HCT116 (cell line): Measurements from ENCODE around the gene GPRC5A. TPM values are rescaled to one million over a fixed set of nuclear protein-coding genes. Genes with fewer than 3 reads are reported as not detected.

Source experiments
- ATAC-seq: fragments of 200-7000 bp; cut with Tn5 transposase; 2 replicates; pipeline ENCODE4 v1.9.1; 2020; ENCODE audit warnings: mild to moderate bottlenecking, moderate library complexity
- BruUV-seq: library from RNA; stranded (reverse); fragments of 400-500 nt; replicated peaks from 2 replicates; lab custom pipeline; 2021; lab: Mats Ljungman, UMichigan
- CTCF ChIA-PET: fragments of 300-600 bp; sonication (Branson Sonifier 250); formaldehyde crosslinking; loops from one replicate; lab custom pipeline; 2021; ENCODE audit warnings: antibody characterized with exemption; lab: Charles Lee
- POLR2A ChIA-PET: fragments of 300-600, 350-600 bp; sonication (Branson Sonifier 250); formaldehyde crosslinking; loops from one replicate; lab custom pipeline; 2021; ENCODE audit warnings: antibody characterized with exemption; lab: Charles Lee
- RAD21 ChIA-PET, 2 experiments: fragments of 300-600 bp; sonication (Branson Sonifier 250); formaldehyde crosslinking; loops; one replicate each; lab custom pipeline; 2023; ENCODE audit warnings: low total read pairs in 2 of 2; ENCODE audit not compliant: uncharacterized antibody in 2 of 2, unreplicated experiment in 2 of 2, low non-redundant PET in 1 of 2; lab: Charles Lee
- DNase-seq: peaks from one replicate; pipeline ENCODE4 v3.0.0-alpha.2; 2010; ENCODE audit warnings: low read depth, low spot score
- H2AFZ ChIP-seq: fragments of 200-600 bp; shearing (Covaris generic), sonication (generic); 2 replicates; pipeline ENCODE4 v1.6.1; 2017; ENCODE audit warnings: low read depth, mixed run types, mixed read lengths, antibody characterized with exemption, low read length; ENCODE audit not compliant: poor library complexity, severe bottlenecking
- H3K27ac ChIP-seq: 2 replicates; pipeline ENCODE4 v1.5.1; 2012; ENCODE audit warnings: low read depth, low read length
- H3K27me3 ChIP-seq: fragments of 200-600 bp; sonication (generic); 2 replicates; pipeline ENCODE4 v1.6.1; 2016; ENCODE audit warnings: mixed run types, low read length, mixed read lengths; ENCODE audit not compliant: insufficient read depth
- H3K36me3 ChIP-seq, 2 experiments: fragments of 200-500 bp in 1 of 2; fragments of 200-600 bp in 1 of 2; sonication (Bioruptor generic) in 1 of 2; sonication (generic) in 1 of 2; 2 replicates each; pipeline versions ENCODE4 v1.5.1 to v1.6.1; 2014 to 2016; ENCODE audit warnings: low read length in 2 of 2, inconsistent platforms in 1 of 2, mixed read lengths in 1 of 2, mixed run types in 1 of 2; ENCODE audit not compliant: insufficient read depth in 2 of 2, control insufficient read depth in 1 of 2
- H3K4me1 ChIP-seq, 2 experiments: fragments of 200-600 bp in 1 of 2; sonication (generic) in 1 of 2; 2 replicates each; pipeline versions ENCODE4 v1.5.1 to v1.6.1; 2012 to 2017; ENCODE audit warnings: low read length in 2 of 2, inconsistent platforms in 1 of 2, mild to moderate bottlenecking in 1 of 2, mixed read lengths in 1 of 2, mixed run types in 1 of 2, moderate library complexity in 1 of 2; ENCODE audit not compliant: insufficient read depth in 2 of 2, control insufficient read depth in 1 of 2
- H3K4me2 ChIP-seq: fragments of 200-600 bp; sonication (generic); 2 replicates; pipeline ENCODE4 v1.6.1; 2017; ENCODE audit warnings: mixed run types, low read length, mixed read lengths
- H3K4me3 ChIP-seq, 2 experiments: fragments of 200-600 bp in 1 of 2; sonication (generic) in 1 of 2; replicated peaks in 1 of 2; 2 replicates each; pipeline ENCODE4 v1.5.1; 2011 to 2016; ENCODE audit warnings: low read length in 2 of 2, control low read depth in 1 of 2, low read depth in 1 of 2, mild to moderate bottlenecking in 1 of 2, mixed read lengths in 1 of 2, mixed run types in 1 of 2
- H3K79me2 ChIP-seq: fragments of 200-600 bp; sonication (generic); 2 replicates; pipeline ENCODE4 v1.6.1; 2017; ENCODE audit warnings: mild to moderate bottlenecking, mixed run types, low read length, moderate library complexity, mixed read lengths; ENCODE audit not compliant: insufficient read depth
- H3K9ac ChIP-seq: fragments of 200-600 bp; sonication (generic); 2 replicates; pipeline ENCODE4 v1.6.1; 2016; ENCODE audit warnings: low read length, mixed read lengths
- H3K9me2 ChIP-seq: fragments of 200-600 bp; sonication (generic), shearing (Covaris generic); 2 replicates; pipeline ENCODE4 v1.6.1; 2017; ENCODE audit warnings: mixed run types, mild to moderate bottlenecking, moderate library complexity; ENCODE audit not compliant: insufficient read depth
- H3K9me3 ChIP-seq, 2 experiments: fragments of 200-500 bp in 1 of 2; fragments of 200-600 bp in 1 of 2; sonication (Bioruptor generic) in 1 of 2; sonication (generic) in 1 of 2; 2 replicates each; pipeline ENCODE4 v1.6.1; 2014 to 2017; ENCODE audit warnings: low read length in 2 of 2, mixed read lengths in 2 of 2, inconsistent platforms in 1 of 2, low read depth in 1 of 2, mild to moderate bottlenecking in 1 of 2, mixed run types in 1 of 2, moderate library complexity in 1 of 2; ENCODE audit not compliant: control insufficient read depth in 1 of 2, insufficient read depth in 1 of 2
- H4K20me1 ChIP-seq: fragments of 200-600 bp; sonication (generic), shearing (Covaris generic); 2 replicates; pipeline ENCODE4 v1.6.1; 2017; ENCODE audit warnings: mixed run types, mild to moderate bottlenecking, moderate library complexity; ENCODE audit not compliant: insufficient read depth
- CEBPB ChIP-seq: IDR thresholded peaks from 2 replicates; pipeline ENCODE4 v1.6.1; 2012; ENCODE audit warnings: low read depth
- EGR1 ChIP-seq: IDR thresholded peaks from 2 replicates; pipeline ENCODE4 v1.6.1; 2012; ENCODE audit warnings: low read depth
- ELF1 ChIP-seq: IDR thresholded peaks from 2 replicates; pipeline ENCODE4 v1.6.1; 2012; ENCODE audit warnings: low read depth, borderline replicate concordance
- EZH2 ChIP-seq: fragments of 200-600 bp; sonication (generic); IDR thresholded peaks from 2 replicates; pipeline ENCODE4 v1.6.1; 2017; ENCODE audit warnings: antibody characterized with exemption, mixed run types
- EZH2phosphoT487 ChIP-seq: fragments of 200-600 bp; IDR thresholded peaks from 2 replicates; pipeline ENCODE4 v1.6.1; 2018; ENCODE audit warnings: antibody characterized with exemption, borderline replicate concordance
- FOSL1 ChIP-seq: IDR thresholded peaks from 2 replicates; pipeline ENCODE4 v1.6.1; 2012; ENCODE audit warnings: low read depth
- POLR2A ChIP-seq: IDR thresholded peaks from 2 replicates; pipeline ENCODE4 v1.7.0; 2011; ENCODE audit warnings: borderline replicate concordance; ENCODE audit not compliant: insufficient read depth, insufficient read length; ENCODE audit errors: extremely low read depth
- RAD21 ChIP-seq: IDR thresholded peaks from 2 replicates; pipeline ENCODE4 v1.6.1; 2012; ENCODE audit warnings: low read depth, mild to moderate bottlenecking
- SIN3A ChIP-seq: IDR thresholded peaks from 2 replicates; pipeline ENCODE4 v1.6.1; 2012; ENCODE audit warnings: low read depth
- SP1 ChIP-seq: IDR thresholded peaks from 2 replicates; pipeline ENCODE4 v1.6.1; 2012; ENCODE audit warnings: low read depth
- SRF ChIP-seq: IDR thresholded peaks from 2 replicates; pipeline ENCODE4 v1.6.1; 2012; ENCODE audit warnings: low read depth
- TCF7L2 ChIP-seq: IDR thresholded peaks from 2 replicates; pipeline ENCODE4 v1.7.0; 2011; ENCODE audit warnings: borderline replicate concordance, inconsistent platforms; ENCODE audit not compliant: insufficient read depth, insufficient read length; ENCODE audit errors: extremely low read depth
- YY1 ChIP-seq: IDR thresholded peaks from 2 replicates; pipeline ENCODE4 v1.6.1; 2011; ENCODE audit warnings: low read length, low read depth, moderate library complexity, mild to moderate bottlenecking; ENCODE audit not compliant: insufficient replicate concordance; ENCODE audit errors: extremely low read depth
- ZFX ChIP-seq: fragments of 450-650 bp; IDR thresholded peaks from 2 replicates; pipeline ENCODE4 v1.6.1; 2017
- ZNF274 ChIP-seq: fragments of 200-500 bp; sonication (Bioruptor generic); IDR thresholded peaks from 2 replicates; pipeline ENCODE4 v1.6.1; 2014; ENCODE audit warnings: mild to moderate bottlenecking, low read depth, low read length, inconsistent platforms
- intact Hi-C: fragments of 100-400 bp; cut with micrococcal nuclease; formaldehyde crosslinking; loops from 2 replicates; pipeline ENCODE4 v1.10.0; 2022
- total RNA-seq: library from RNA; stranded (reverse); gene quantifications from one replicate; pipeline ENCODE4 v1.2.1, GENCODE V29; 2021; ENCODE audit not compliant: unreplicated experiment
- TF ChIP-seq, protein P1 (sequence below): IDR thresholded peaks from 2 replicates; pipeline ENCODE4 v1.6.1; 2012
- TF ChIP-seq, protein P2 (sequence below): IDR thresholded peaks from 2 replicates; pipeline ENCODE4 v1.6.1; 2012

Gene GPRC5A
- total RNA-seq, 1 experiment from 2014 or later: 305 TPM

DNA sequence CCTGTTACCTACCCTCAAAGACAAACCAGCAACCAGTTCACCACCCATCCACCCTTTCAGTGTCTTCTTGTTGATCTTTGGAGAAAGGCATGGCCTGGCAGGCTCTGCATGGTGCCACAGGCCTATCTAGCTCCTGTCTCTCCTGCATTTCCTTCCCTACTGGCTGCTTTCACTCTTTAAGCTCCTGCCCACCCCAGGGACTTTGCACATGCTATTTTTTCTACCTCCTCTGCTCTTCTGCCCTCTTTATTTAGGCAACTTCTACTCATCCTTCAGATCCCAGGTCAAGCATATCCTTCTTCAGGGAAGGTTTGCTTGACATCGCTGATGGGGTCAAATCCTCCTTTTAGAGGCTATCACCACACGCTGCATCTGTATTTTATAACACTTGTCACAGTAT lies 27.1 kb upstream of the GPRC5A start:
- H3K9ac ChIP-seq: no peak overlapping the region
- H3K4me2 ChIP-seq: no peak overlapping the region
- no peak overlapping the region for H2AFZ ChIP-seq
- intact Hi-C loops: no loop called here
- no peaks in the 10 kb centered on the region for H3K9me3 ChIP-seq
- DNase-seq: no peak
- H3K36me3 ChIP-seq: no peaks in the 10 kb centered on the region; a peak in 1 of 4 replicates
- H3K79me2 ChIP-seq: no peaks in the 10 kb centered on the region
- no peaks in the 10 kb centered on the region for H3K9me2 ChIP-seq
- H3K4me1 ChIP-seq: peaks cover 14 to 21% of the 10 kb centered on the region in 2 experiments
- no peaks in the 10 kb centered on the region for H4K20me1 ChIP-seq
- no peak overlapping the region for H3K4me3 ChIP-seq
- no TSS peak for BruUV-seq
- ATAC-seq: no peak
- no peak overlapping the region for H3K27ac ChIP-seq
- H3K27me3 ChIP-seq: no peaks in the 10 kb centered on the region
- RAD21 ChIA-PET: no interaction called here
- POLR2A ChIA-PET: interaction anchor here (0.7 kb wide), 1 partner anchor 77 kb away, joined by 6 read pairs; no protein-coding TSS in a partner anchor
- CTCF ChIA-PET: no interaction called here
- TF ChIP-seq SP1: no peak
- no peak for TF ChIP-seq EZH2
- no peak for TF ChIP-seq SRF
- no peak for TF ChIP-seq RAD21
- TF ChIP-seq, protein P1, sequence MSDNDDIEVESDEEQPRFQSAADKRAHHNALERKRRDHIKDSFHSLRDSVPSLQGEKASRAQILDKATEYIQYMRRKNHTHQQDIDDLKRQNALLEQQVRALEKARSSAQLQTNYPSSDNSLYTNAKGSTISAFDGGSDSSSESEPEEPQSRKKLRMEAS: no peak
- TF ChIP-seq ELF1: no peak
- no peak for TF ChIP-seq ZFX
- TF ChIP-seq EGR1: no peak
- no peak for TF ChIP-seq POLR2A
- no peak for TF ChIP-seq TCF7L2
- TF ChIP-seq, protein P2, sequence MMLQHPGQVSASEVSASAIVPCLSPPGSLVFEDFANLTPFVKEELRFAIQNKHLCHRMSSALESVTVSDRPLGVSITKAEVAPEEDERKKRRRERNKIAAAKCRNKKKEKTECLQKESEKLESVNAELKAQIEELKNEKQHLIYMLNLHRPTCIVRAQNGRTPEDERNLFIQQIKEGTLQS: no peak
- no peak for TF ChIP-seq FOSL1
- no peak for TF ChIP-seq ZNF274
- no peak for TF ChIP-seq SIN3A
- no peak for TF ChIP-seq CEBPB
- no peak for TF ChIP-seq EZH2phosphoT487
- TF ChIP-seq YY1: no peak
